Central memory CD8-positive, alpha-beta T cell (primary cell): ENCODE results near the gene KLK14.

Experiments
- ATAC-seq: fragments of 150-1000 bp; cut with Tn5 transposase; replicated peaks from 2 replicates; pipeline ENCODE4 v1.10.0; 2022; ENCODE audit warnings: mild to moderate bottlenecking, moderate FRiP score, moderate number of reproducible peaks; ENCODE audit not compliant: poor library complexity, severe bottlenecking; ENCODE audit errors: extremely low read depth
- DNase-seq, 2 donors: peaks; one replicate each; pipeline ENCODE4 v3.0.0; 2021; ENCODE audit warnings: low spot score in 2 of 2
- H3K27ac Mint-ChIP-seq: one replicate; pipeline ENCODE4 v1.8.0; 2022; ENCODE audit warnings: low read depth, mild to moderate bottlenecking, moderate library complexity, mixed read lengths
- H3K27me3 Mint-ChIP-seq: one replicate; pipeline ENCODE4 v1.8.0; 2022; ENCODE audit warnings: mixed read lengths
- H3K36me3 Mint-ChIP-seq: one replicate; pipeline ENCODE4 v1.8.0; 2022; ENCODE audit warnings: mild to moderate bottlenecking, moderate library complexity, mixed read lengths; ENCODE audit not compliant: insufficient read depth
- H3K4me1 Mint-ChIP-seq: one replicate; pipeline ENCODE4 v1.8.0; 2022; ENCODE audit warnings: mixed read lengths
- H3K4me3 Mint-ChIP-seq: one replicate; pipeline ENCODE4 v1.8.0; 2022; ENCODE audit warnings: mild to moderate bottlenecking, moderate library complexity, mixed read lengths
- H3K9me3 Mint-ChIP-seq: one replicate; pipeline ENCODE4 v1.8.0; 2022; ENCODE audit warnings: mixed read lengths

The KLK14 gene

GRCh38 chr19:51091895-51092873, 9.5 kb upstream of the KLK14 start:
- no peak overlapping the region for H3K4me3 Mint-ChIP-seq
- peak overlapping the region; percentile 29 for H3K27ac Mint-ChIP-seq
- DNase-seq (no peak), ATAC-seq (no peak)
- H3K27me3 Mint-ChIP-seq: no peaks in the 10 kb centered on the region
- no peaks in the 10 kb centered on the region for H3K9me3 Mint-ChIP-seq
- peaks cover 3% of the 10 kb centered on the region for H3K36me3 Mint-ChIP-seq
- peaks cover 7% of the 10 kb centered on the region for H3K4me1 Mint-ChIP-seq

- ATAC-seq: no peak
- H3K27ac Mint-ChIP-seq: no peak overlapping the region
- no peaks in the 10 kb centered on the region for H3K27me3 Mint-ChIP-seq
- no peak for DNase-seq
- no peaks in the 10 kb centered on the region for H3K9me3 Mint-ChIP-seq
- no peaks in the 10 kb centered on the region for H3K4me1 Mint-ChIP-seq
- peaks cover 1% of the 10 kb centered on the region for H3K36me3 Mint-ChIP-seq
- no peak overlapping the region for H3K4me3 Mint-ChIP-seq
Measured at GRCh38 chr19:51091126-51091525, 8.4 kb upstream of the KLK14 start.

GRCh38 chr19:51090471-51090870, 7.8 kb upstream of the KLK14 start:
- Mint-ChIP-seq H3K27me3 (no peaks in the 10 kb centered on the region), H3K4me1 (no peaks in the 10 kb centered on the region), H3K27ac (no peak overlapping the region), H3K4me3 (no peak overlapping the region), H3K36me3 (peaks cover 1% of the 10 kb centered on the region), H3K9me3 (no peaks in the 10 kb centered on the region)
- DNase-seq (no peak), ATAC-seq (no peak)

- H3K4me3 Mint-ChIP-seq: no peak overlapping the region
- ATAC-seq (no peak), DNase-seq (no peak)
- H3K9me3 Mint-ChIP-seq: no peaks in the 10 kb centered on the region
- no peaks in the 10 kb centered on the region for H3K4me1 Mint-ChIP-seq
- peaks cover 1% of the 10 kb centered on the region for H3K36me3 Mint-ChIP-seq
- H3K27ac Mint-ChIP-seq: no peak overlapping the region
- no peaks in the 10 kb centered on the region for H3K27me3 Mint-ChIP-seq
Measured at GRCh38 chr19:51089786-51090185, 7.1 kb upstream of the KLK14 start.

- ATAC-seq (no peak), DNase-seq (no peak)
- H3K27me3 Mint-ChIP-seq: peaks cover 26% of the 10 kb centered on the region
- no peaks in the 10 kb centered on the region for H3K9me3 Mint-ChIP-seq
- peaks cover 1% of the 10 kb centered on the region for H3K36me3 Mint-ChIP-seq
- no peak overlapping the region for H3K27ac Mint-ChIP-seq
- no peaks in the 10 kb centered on the region for H3K4me1 Mint-ChIP-seq
- no peak overlapping the region for H3K4me3 Mint-ChIP-seq
Measured at GRCh38 chr19:51086153-51086850, 3.6 kb upstream of the KLK14 start.

GRCh38 chr19:51084505-51084904, 1.8 kb upstream of the KLK14 start:
- ATAC-seq (no peak), DNase-seq (no peak)
- Mint-ChIP-seq H3K27ac (no peak overlapping the region), H3K36me3 (peaks cover 1% of the 10 kb centered on the region), H3K4me1 (no peaks in the 10 kb centered on the region), H3K9me3 (no peaks in the 10 kb centered on the region), H3K4me3 (no peak overlapping the region), H3K27me3 (peaks cover 26% of the 10 kb centered on the region)

GRCh38 chr19:51083783-51084182, 1.1 kb upstream of the KLK14 start:
- H3K4me3 Mint-ChIP-seq: no peak overlapping the region
- H3K4me1 Mint-ChIP-seq: no peaks in the 10 kb centered on the region
- no peaks in the 10 kb centered on the region for H3K9me3 Mint-ChIP-seq
- no peak for DNase-seq
- H3K27ac Mint-ChIP-seq: peak overlapping the region; percentile 16
- no peaks in the 10 kb centered on the region for H3K36me3 Mint-ChIP-seq
- no peak for ATAC-seq
- peaks cover 26% of the 10 kb centered on the region for H3K27me3 Mint-ChIP-seq

GRCh38 chr19:51083181-51083580, 494 bp upstream of the KLK14 start:
- ATAC-seq (no peak), DNase-seq (no peak)
- H3K4me1 Mint-ChIP-seq: no peaks in the 10 kb centered on the region
- peaks cover 2% of the 10 kb centered on the region for H3K36me3 Mint-ChIP-seq
- H3K27me3 Mint-ChIP-seq: peaks cover 26% of the 10 kb centered on the region
- H3K9me3 Mint-ChIP-seq: no peaks in the 10 kb centered on the region
- H3K4me3 Mint-ChIP-seq: no peak overlapping the region
- peak overlapping the region; percentile 16 for H3K27ac Mint-ChIP-seq

- H3K36me3 Mint-ChIP-seq: peaks cover 2% of the 10 kb centered on the region
- H3K27me3 Mint-ChIP-seq: peaks cover 35% of the 10 kb centered on the region
- no peak for DNase-seq
- no peak for ATAC-seq
- no peaks in the 10 kb centered on the region for H3K4me1 Mint-ChIP-seq
- no peaks in the 10 kb centered on the region for H3K9me3 Mint-ChIP-seq
- H3K27ac Mint-ChIP-seq: no peak overlapping the region
- no peak overlapping the region for H3K4me3 Mint-ChIP-seq
Measured at GRCh38 chr19:51081476-51081875, 1.2 kb downstream of the KLK14 start.

- ATAC-seq: no peak
- Mint-ChIP-seq H3K36me3 (peaks cover 2% of the 10 kb centered on the region), H3K27me3 (peaks cover 51% of the 10 kb centered on the region), H3K4me1 (no peaks in the 10 kb centered on the region), H3K9me3 (no peaks in the 10 kb centered on the region), H3K27ac (no peak overlapping the region), H3K4me3 (no peak overlapping the region)
- DNase-seq: no peak
Measured at GRCh38 chr19:51079481-51080110, 3.1 kb downstream of the KLK14 start.

- no peak for ATAC-seq
- Mint-ChIP-seq H3K36me3 (peaks cover 2% of the 10 kb centered on the region), H3K4me1 (no peaks in the 10 kb centered on the region), H3K27me3 (peaks cover 56% of the 10 kb centered on the region), H3K4me3 (no peak overlapping the region), H3K9me3 (no peaks in the 10 kb centered on the region), H3K27ac (no peak overlapping the region)
- no peak for DNase-seq
Measured at GRCh38 chr19:51078731-51079130, 4.0 kb downstream of the KLK14 start.

- Mint-ChIP-seq H3K4me1 (no peaks in the 10 kb centered on the region), H3K27me3 (peaks cover 56% of the 10 kb centered on the region), H3K4me3 (no peak overlapping the region), H3K36me3 (peaks cover 2% of the 10 kb centered on the region), H3K9me3 (no peaks in the 10 kb centered on the region), H3K27ac (no peak overlapping the region)
- ATAC-seq: no peak
- DNase-seq: no peak
Measured at GRCh38 chr19:51078104-51078503, 4.6 kb downstream of the KLK14 start.
